Measurements from ENCODE around the gene RANBP10. TPM values are rescaled to one million over a fixed set of nuclear protein-coding genes. Genes with fewer than 3 reads are reported as not detected.

The RANBP10 gene
- total RNA-seq, 4 donors from 2014 or later, result 5.8 to 12.2 (median 8.6) TPM

- H3K9me3 ChIP-seq, result no peaks in the 10 kb centered on the region
- WGBS, result 94% methylated on average over 10 of the region's 10 CpGs
- intact Hi-C loops (cut with DNase I), result no loop called here
- H3K4me1 ChIP-seq, result peaks cover 0 to 23% (median 5%) of the 10 kb centered on the region in 4 donors
- TF ChIP-seq EP300 (IDR thresholded peaks at IDR 0.05) (no peak), CTCF (IDR thresholded peaks at IDR 0.05) (no peak), POLR2A (IDR thresholded peaks at IDR 0.05; ENCODE audit: low read depth) (no peak), POLR2AphosphoS5 (IDR thresholded peaks at IDR 0.05) (no peak)
- no peak for DNase-seq (ENCODE audit: extremely low spot score)
- peaks cover 6 to 51% (median 29%) of the 10 kb centered on the region in 4 donors for H3K36me3 ChIP-seq
- H3K27ac ChIP-seq (replicated peaks in 1 of 4), result no peak overlapping the region
- H3K27me3 ChIP-seq, result no peaks in the 10 kb centered on the region
- H3K4me3 ChIP-seq, result no peak overlapping the region
These were observed 126.1 kb downstream of the RANBP10 start for GRCh38 chr16:67679935-67680897.

- H3K27me3 ChIP-seq, result no peaks in the 10 kb centered on the region
- TF ChIP-seq POLR2A (IDR thresholded peaks at IDR 0.05; ENCODE audit: low read depth), result no peak
- no peak for TF ChIP-seq CTCF (IDR thresholded peaks at IDR 0.05)
- no peak for TF ChIP-seq POLR2AphosphoS5 (IDR thresholded peaks at IDR 0.05)
- TF ChIP-seq EP300 (IDR thresholded peaks at IDR 0.05), result no peak
- no peak for DNase-seq (ENCODE audit: extremely low spot score)
- H3K9me3 ChIP-seq, result no peaks in the 10 kb centered on the region
- no peak overlapping the region for H3K27ac ChIP-seq (replicated peaks in 1 of 4)
- intact Hi-C loops (cut with DNase I), result no loop called here
- peaks cover 14 to 30% (median 20%) of the 10 kb centered on the region in 4 donors for H3K4me1 ChIP-seq
- peaks cover 0 to 40% (median 19%) of the 10 kb centered on the region in 4 donors for H3K36me3 ChIP-seq
- no peak overlapping the region for H3K4me3 ChIP-seq
- WGBS, result 79% methylated on average over 12 of the region's 12 CpGs
These were observed 127.9 kb downstream of the RANBP10 start for GRCh38 chr16:67678354-67679023.

- intact Hi-C loops (cut with DNase I), result no loop called here
- no peak for DNase-seq (ENCODE audit: extremely low spot score)
- Histone ChIP-seq H3K27me3 (no peaks in the 10 kb centered on the region), H3K4me1 (peaks cover 22 to 38% (median 27%) of the 10 kb centered on the region in 4 donors), H3K36me3 (peaks cover 0 to 35% (median 16%) of the 10 kb centered on the region in 4 donors), H3K9me3 (no peaks in the 10 kb centered on the region), H3K4me3 (no peak overlapping the region), H3K27ac (replicated peaks in 1 of 4) (no peak overlapping the region)
- 100% methylated on average over 1 of the region's 1 CpG for WGBS
- no peak for TF ChIP-seq EP300 (IDR thresholded peaks at IDR 0.05)
- TF ChIP-seq POLR2A (IDR thresholded peaks at IDR 0.05; ENCODE audit: low read depth), result no peak
- TF ChIP-seq CTCF (IDR thresholded peaks at IDR 0.05), result no peak
- TF ChIP-seq POLR2AphosphoS5 (IDR thresholded peaks at IDR 0.05), result no peak
These were observed 128.6 kb downstream of the RANBP10 start for GRCh38 chr16:67677712-67678111.

GRCh38 chr16:67676939-67677338 is 129.4 kb downstream of the RANBP10 start:
- WGBS, result 90% methylated on average over 8 of the region's 8 CpGs

More at GRCh38 chr16:67676939-67677338, 129.4 kb downstream of the RANBP10 start:
- DNase-seq (ENCODE audit: extremely low spot score), result no peak
- Histone ChIP-seq H3K4me3 (no peak overlapping the region), H3K27me3 (no peaks in the 10 kb centered on the region), H3K4me1 (peaks cover 25 to 44% (median 32%) of the 10 kb centered on the region in 4 donors), H3K9me3 (no peaks in the 10 kb centered on the region), H3K36me3 (peaks cover 0 to 32% (median 15%) of the 10 kb centered on the region in 4 donors), H3K27ac (replicated peaks in 1 of 4) (no peak overlapping the region)
- intact Hi-C loops (cut with DNase I), result no loop called here
- TF ChIP-seq POLR2AphosphoS5 (IDR thresholded peaks at IDR 0.05) (no peak), EP300 (IDR thresholded peaks at IDR 0.05) (no peak), POLR2A (IDR thresholded peaks at IDR 0.05; ENCODE audit: low read depth) (no peak), CTCF (IDR thresholded peaks at IDR 0.05) (no peak)
